Sigmoid colon (tissue), 4 donors: ENCODE data around the gene MAGI2.

Source experiments
- CTCF ChIP-seq, 4 experiments: fragments of 450-650 bp in 3 of 4; fragments of 200-600 bp in 1 of 4; IDR thresholded peaks; one replicate each; pipeline ENCODE4 v1.5.1; 2016 to 2019; ENCODE audit warnings: antibody characterized with exemption in 4 of 4, mild to moderate bottlenecking in 3 of 4, moderate library complexity in 2 of 4
- EP300 ChIP-seq, 4 donors: sonication (generic); formaldehyde crosslinking; IDR thresholded peaks; one replicate each; pipeline ENCODE4 v1.6.1; 2017; ENCODE audit warnings: antibody characterized with exemption in 4 of 4
- POLR2A ChIP-seq, 2 donors: fragments of 450-650 bp; IDR thresholded peaks; one replicate each; pipeline ENCODE4 v1.6.1; 2016; ENCODE audit warnings: antibody characterized with exemption in 2 of 2, mild to moderate bottlenecking in 2 of 2, moderate library complexity in 2 of 2

- TF ChIP-seq CTCF (IDR thresholded peaks at IDR 0.05) (no peak), POLR2A (IDR thresholded peaks at IDR 0.05) (no peak), EP300 (IDR thresholded peaks at IDR 0.05) (no peak)
These were observed 1108.1 kb downstream of the MAGI2 start for GRCh38 chr7:78345293-78345911.
